HepG2 (cell line): Measurements from ENCODE around the gene PIK3R1. TPM values are rescaled to one million over a fixed set of nuclear protein-coding genes. Genes with fewer than 3 reads are reported as not detected.

Source experiments
- ATAC-seq: fragments of 200-7000 bp; cut with Tn5 transposase; 3 replicates; pipeline ENCODE4 v1.9.1; 2020; ENCODE audit warnings: mild to moderate bottlenecking, moderate library complexity
- BruUV-seq: library from RNA; stranded (reverse); fragments of 400-500 nt; replicated peaks from 2 replicates; lab custom pipeline; 2021; lab: Mats Ljungman, UMichigan
- CTCF ChIA-PET: fragments of 300-600 bp; formaldehyde crosslinking; extraction: SDS; loops from one replicate; lab custom pipeline; 2021; ENCODE audit warnings: low total read pairs, inconsistent platforms, low intra/inter-chr PET ratio; lab: Yijun Ruan, JAX
- POLR2A ChIA-PET: fragments of 350-600 bp; sonication (Branson Sonifier 250); formaldehyde crosslinking; loops from one replicate; lab custom pipeline; 2020; ENCODE audit warnings: antibody characterized with exemption, inconsistent platforms; lab: Yijun Ruan, JAX
- DNase-seq: peaks from one replicate; pipeline ENCODE4 v3.0.0-alpha.2; 2015; ENCODE audit warnings: low spot score
- FAIRE-seq: peaks from 3 replicates; lab custom pipeline; 2011; peaks lifted over from hg19 to GRCh38; lab: Jason Lieb, UNC
- H2AFZ ChIP-seq: one replicate; pipeline ENCODE4 v1.6.1; 2011; ENCODE audit warnings: low read length, inconsistent platforms
- H3K27ac ChIP-seq: fragments of 300-600 bp; 3 replicates; pipeline ENCODE4 v1.8.0; 2011; ENCODE audit warnings: mixed run types, mild to moderate bottlenecking, mixed read lengths, low read length, inconsistent platforms; ENCODE audit not compliant: insufficient read depth; ENCODE audit errors: extremely low read length
- H3K27me3 ChIP-seq, 2 experiments: fragments of 200-600 bp in 1 of 2; 2 replicates in 1 of 2; 3 replicates in 1 of 2; pipeline versions ENCODE4 v1.6.0 to v1.8.0; 2011; ENCODE audit warnings: low read length in 2 of 2, mild to moderate bottlenecking in 2 of 2, moderate library complexity in 2 of 2, inconsistent platforms in 1 of 2; ENCODE audit not compliant: insufficient read depth in 2 of 2, control insufficient read depth in 1 of 2
- H3K36me3 ChIP-seq, 2 experiments: fragments of 200-600 bp in 1 of 2; replicated peaks in 1 of 2; 2 replicates in 1 of 2; 3 replicates in 1 of 2; pipeline versions ENCODE4 v1.5.1 to v1.8.0; 2011; ENCODE audit warnings: low read length in 2 of 2, inconsistent platforms in 1 of 2; ENCODE audit not compliant: insufficient read depth in 2 of 2, control insufficient read depth in 1 of 2
- H3K4me1 ChIP-seq: 2 replicates; pipeline ENCODE4 v1.5.1; 2012; ENCODE audit warnings: low read length, inconsistent platforms; ENCODE audit not compliant: insufficient read depth
- H3K4me2 ChIP-seq: 2 replicates; pipeline ENCODE4 v1.6.0; 2011; ENCODE audit warnings: low read depth, low read length, inconsistent platforms
- H3K4me3 ChIP-seq, 3 experiments: fragments of 200-600 bp in 1 of 3; sonication (generic), shearing (Covaris generic) in 1 of 3; replicated peaks in 1 of 3; 2 replicates each; pipeline ENCODE4 v1.5.1; 2011 to 2016; ENCODE audit warnings: low read length in 3 of 3, inconsistent platforms in 2 of 3, low read depth in 2 of 3, mild to moderate bottlenecking in 2 of 3, control low read depth in 1 of 3, mixed read lengths in 1 of 3; ENCODE audit not compliant: insufficient read depth in 1 of 3
- H3K79me2 ChIP-seq: one replicate; pipeline ENCODE4 v1.6.1; 2011; ENCODE audit warnings: low read length, inconsistent platforms; ENCODE audit not compliant: insufficient read depth
- H3K9ac ChIP-seq: 2 replicates; pipeline ENCODE4 v1.6.0; 2011; ENCODE audit warnings: mild to moderate bottlenecking, low read depth, low read length, inconsistent platforms; ENCODE audit not compliant: insufficient read depth
- H3K9me3 ChIP-seq: 2 replicates; pipeline ENCODE4 v1.5.1; 2012; ENCODE audit warnings: mild to moderate bottlenecking, low read length
- H4K20me1 ChIP-seq: 2 replicates; pipeline ENCODE4 v1.6.0; 2011; ENCODE audit warnings: inconsistent platforms, mild to moderate bottlenecking, low read length, moderate library complexity; ENCODE audit not compliant: insufficient read depth
- CEBPG ChIP-seq: IDR thresholded peaks from 2 replicates; pipeline ENCODE4 v1.6.1; 2016
- FOXJ3 ChIP-seq: sonication (generic); formaldehyde crosslinking; IDR thresholded peaks from 2 replicates; pipeline ENCODE4 v1.4.0; 2020; ENCODE audit warnings: missing genetic modification reagents, mild to moderate bottlenecking, borderline replicate concordance
- FOXO4 ChIP-seq: sonication (generic); formaldehyde crosslinking; conservative IDR thresholded peaks from 2 replicates; pipeline ENCODE4 v1.8.1; 2023; ENCODE audit warnings: missing genetic modification reagents
- JDP2 ChIP-seq: sonication (generic); formaldehyde crosslinking; IDR thresholded peaks from 2 replicates; pipeline ENCODE4 v1.8.1; 2022; ENCODE audit warnings: missing genetic modification reagents, borderline replicate concordance
- MATR3 ChIP-seq: sonication (generic); formaldehyde crosslinking; IDR thresholded peaks from 2 replicates; pipeline ENCODE4 v1.4.0; 2020; ENCODE audit warnings: missing genetic modification reagents
- MIER2 ChIP-seq: IDR thresholded peaks from 2 replicates; pipeline ENCODE4 v1.6.1; 2016; ENCODE audit warnings: missing biosample characterization, missing genetic modification reagents
- NR1H2 ChIP-seq: sonication (generic); formaldehyde crosslinking; IDR thresholded peaks from 2 replicates; pipeline ENCODE4 v1.8.1; 2022; ENCODE audit warnings: low read depth, missing genetic modification reagents, borderline replicate concordance
- POLR2AphosphoS5 ChIP-seq: IDR thresholded peaks from 2 replicates; pipeline ENCODE4 v1.6.1; 2012; ENCODE audit warnings: low read depth, low read length
- ZBTB33 ChIP-seq: sonication (generic); formaldehyde crosslinking; IDR thresholded peaks from 2 replicates; pipeline ENCODE4 v1.4.0; 2020; ENCODE audit warnings: missing genetic modification reagents
- ZNF124 ChIP-seq: sonication (generic); formaldehyde crosslinking; IDR thresholded peaks from 2 replicates; pipeline ENCODE4 v1.4.0; 2020; ENCODE audit warnings: missing genetic modification reagents
- ZNF343 ChIP-seq: sonication (generic); formaldehyde crosslinking; IDR thresholded peaks from 2 replicates; pipeline ENCODE4 v1.4.0; 2020; ENCODE audit warnings: mild to moderate bottlenecking, missing genetic modification reagents
- ZNF441 ChIP-seq: sonication (generic); formaldehyde crosslinking; IDR thresholded peaks from 2 replicates; pipeline ENCODE4 v1.7.0; 2021; ENCODE audit warnings: missing genetic modification reagents, borderline replicate concordance
- ZNF619 ChIP-seq: sonication (generic); formaldehyde crosslinking; IDR thresholded peaks from 2 replicates; pipeline ENCODE4 v1.4.0; 2020; ENCODE audit warnings: mild to moderate bottlenecking, missing genetic modification reagents
- ZNF703 ChIP-seq: sonication (generic); formaldehyde crosslinking; IDR thresholded peaks from 2 replicates; pipeline ENCODE4 v1.5.1; 2020; ENCODE audit warnings: missing genetic modification reagents, mild to moderate bottlenecking, moderate library complexity, borderline replicate concordance
- ZNF784 ChIP-seq: sonication (generic); formaldehyde crosslinking; IDR thresholded peaks from 2 replicates; pipeline ENCODE4 v1.5.1; 2020; ENCODE audit warnings: missing genetic modification reagents, mild to moderate bottlenecking, borderline replicate concordance
- WGBS: methylation state at CpG from one replicate; pipeline ENCODE4 v1.1.6; 2017; ENCODE audit warnings: low lambda C conversion rate; 5-methylcytosine and 5-hydroxymethylcytosine counted together
- in situ Hi-C: cut with HindIII; loops from 2 replicates; pipeline ENCODE4 v1.10.0; 2017; ENCODE audit warnings: low pct_unique_long_range_greater_than_20kb; ENCODE audit not compliant: extremely low pct_ligation_motif_present
- intact Hi-C: fragments of 100-400 bp; cut with micrococcal nuclease; formaldehyde crosslinking; loops from one replicate; pipeline ENCODE4 v1.10.0; 2022; ENCODE audit not compliant: unreplicated experiment
- polyA plus RNA-seq, 8 experiments: library from polyadenylated mRNA; depleted of rRNA in 3 of 8; stranded (reverse) in 7 of 8; unstranded in 1 of 8; fragments of >200 nt; fragmentation: Illumina TruSeq in 4 of 8; extraction: Trizol in 4 of 8; gene quantifications; 2 replicates each; pipeline versions ENCODE4 v1.2.1 to v1.2.3, GENCODE V29; 2011 to 2016; ENCODE audit warnings: low read depth in 4 of 8, missing spikeins in 1 of 8, mixed read lengths in 1 of 8; ENCODE audit not compliant: insufficient read depth in 1 of 8
- total RNA-seq, 5 experiments: library from RNA; depleted of rRNA; stranded (reverse); fragments of >200 nt; fragmentation: Illumina TruSeq; extraction: Trizol; gene quantifications; 2 replicates each; pipeline ENCODE4 v1.2.3, GENCODE V29; 2016; ENCODE audit warnings: low read depth in 1 of 5

The PIK3R1 gene
- total and polyA plus RNA-seq, 2 of the 13 experiments (the other 11 are each of a cell fraction or from before 2014, with no cell fraction given): 8.4 to 21.3 TPM

- TF ChIP-seq ZBTB33 (no peak), CEBPG (CRISPR knock-in tag) (no peak), POLR2AphosphoS5 (no peak), FOXO4 (CRISPR knock-in tag) (no peak), FOXJ3 (CRISPR knock-in tag) (no peak), ZNF441 (CRISPR knock-in tag) (no peak), MATR3 (CRISPR knock-in tag) (no peak), ZNF343 (no peak)
Measured at GRCh38 chr5:68194386-68194785, 21.2 kb upstream of the PIK3R1 start (continued).

- no peaks in the 10 kb centered on the region for H4K20me1 ChIP-seq
- H3K27ac ChIP-seq: no peak overlapping the region
- no peaks in the 10 kb centered on the region for H3K36me3 ChIP-seq
- intact Hi-C loops: no loop called here
- in situ Hi-C loops: no loop called here
- CTCF ChIA-PET: no interaction called here
- WGBS: 79% methylated on average over 3 of the region's 3 CpGs
- H3K4me2 ChIP-seq: no peak overlapping the region
- H3K27me3 ChIP-seq: peaks cover 0 to 4% of the 10 kb centered on the region in 2 experiments; a peak in 1 of 5 replicates
- no peaks in the 10 kb centered on the region for H3K9me3 ChIP-seq
- no peaks in the 10 kb centered on the region for H3K79me2 ChIP-seq
- H3K9ac ChIP-seq: no peak overlapping the region
- FAIRE-seq: no peak
- TF ChIP-seq ZNF619 (CRISPR knock-in tag) (no peak), ZNF703 (no peak), ZNF124 (CRISPR knock-in tag) (no peak), MIER2 (no peak), JDP2 (CRISPR knock-in tag) (no peak), NR1H2 (CRISPR knock-in tag) (no peak), ZNF784 (CRISPR knock-in tag) (no peak)
- TF ChIP-seq, all 625 proteins: peak for 0
- no TSS peak for BruUV-seq
- no peak for ATAC-seq
- Histone ChIP-seq H2AFZ (no peak overlapping the region), H3K4me1 (peaks cover 40% of the 10 kb centered on the region), H3K4me3 (no peak overlapping the region)
- DNase-seq: no peak
- POLR2A ChIA-PET: no interaction called here
Measured at GRCh38 chr5:68195137-68195536, 20.4 kb upstream of the PIK3R1 start.
